Fibroblast of lung (primary cell): Measurements from ENCODE around the gene TP73.

Experiments used
- EZH2 ChIP-seq: IDR thresholded peaks from 2 replicates; pipeline ENCODE4 v1.5.1; 2012; ENCODE audit warnings: low read length, control low read depth, mild to moderate bottlenecking; ENCODE audit errors: missing control alignments
- TF ChIP-seq, protein P1 (sequence below), 2 donors: IDR thresholded peaks in 1 of 2; conservative IDR thresholded peaks in 1 of 2; 1 replicate in 1 of 2; 2 replicates in 1 of 2; pipeline ENCODE4 v1.5.1; 2011 to 2012; ENCODE audit warnings: low read length in 2 of 2, control low read depth in 1 of 2, inconsistent platforms in 1 of 2, low read depth in 1 of 2, mild to moderate bottlenecking in 1 of 2

DNA sequence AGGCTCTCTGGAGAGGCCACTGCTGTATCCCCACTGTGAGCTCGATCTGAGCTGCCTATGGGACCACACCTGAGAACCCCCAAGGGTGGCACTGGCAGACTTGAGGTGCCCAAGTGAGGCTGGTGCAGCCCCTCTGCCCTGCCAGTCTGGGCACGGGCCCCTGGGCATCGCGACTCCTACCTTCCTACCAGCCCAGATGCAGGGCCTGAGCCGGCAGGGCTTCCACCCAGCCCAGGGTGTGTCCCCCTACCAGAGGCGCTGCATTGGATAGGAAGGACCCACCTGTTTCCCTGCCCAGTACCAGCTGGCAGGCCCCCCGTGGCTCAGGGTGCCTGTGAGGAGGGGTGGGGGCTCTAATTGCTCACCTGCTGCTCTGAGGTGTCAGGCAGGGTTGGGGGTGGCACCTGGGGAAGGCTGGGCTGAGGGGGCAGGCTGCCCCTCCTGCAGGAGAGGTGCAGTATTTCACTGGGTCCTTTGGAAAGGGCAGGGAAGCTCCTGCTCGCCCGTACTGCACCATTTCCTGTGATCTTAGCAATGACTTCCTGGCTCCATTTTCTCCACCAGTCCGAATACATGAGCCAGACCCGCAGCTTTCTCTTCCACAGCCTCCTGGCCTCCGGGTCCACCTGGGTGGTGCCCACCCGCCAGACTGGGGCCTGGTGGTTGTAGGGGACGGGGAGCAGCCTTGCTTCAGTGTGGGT is 11.8 kb downstream of the TP73 start:
- TF ChIP-seq, protein P1, sequence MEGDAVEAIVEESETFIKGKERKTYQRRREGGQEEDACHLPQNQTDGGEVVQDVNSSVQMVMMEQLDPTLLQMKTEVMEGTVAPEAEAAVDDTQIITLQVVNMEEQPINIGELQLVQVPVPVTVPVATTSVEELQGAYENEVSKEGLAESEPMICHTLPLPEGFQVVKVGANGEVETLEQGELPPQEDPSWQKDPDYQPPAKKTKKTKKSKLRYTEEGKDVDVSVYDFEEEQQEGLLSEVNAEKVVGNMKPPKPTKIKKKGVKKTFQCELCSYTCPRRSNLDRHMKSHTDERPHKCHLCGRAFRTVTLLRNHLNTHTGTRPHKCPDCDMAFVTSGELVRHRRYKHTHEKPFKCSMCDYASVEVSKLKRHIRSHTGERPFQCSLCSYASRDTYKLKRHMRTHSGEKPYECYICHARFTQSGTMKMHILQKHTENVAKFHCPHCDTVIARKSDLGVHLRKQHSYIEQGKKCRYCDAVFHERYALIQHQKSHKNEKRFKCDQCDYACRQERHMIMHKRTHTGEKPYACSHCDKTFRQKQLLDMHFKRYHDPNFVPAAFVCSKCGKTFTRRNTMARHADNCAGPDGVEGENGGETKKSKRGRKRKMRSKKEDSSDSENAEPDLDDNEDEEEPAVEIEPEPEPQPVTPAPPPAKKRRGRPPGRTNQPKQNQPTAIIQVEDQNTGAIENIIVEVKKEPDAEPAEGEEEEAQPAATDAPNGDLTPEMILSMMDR (conservative IDR thresholded peaks at IDR 0.05 in 1 of 2, IDR thresholded peaks at IDR 0.05 in 1 of 2; ENCODE audit: low read depth in 1 of 2, low read length in 2 of 2) = no peak
- TF ChIP-seq EZH2 = no peak
